Measurements from ENCODE around the gene IDH2.
"Not testable (repeated sequence)": the region's sequence is repeated elsewhere in the genome, so short reads cannot be mapped to it uniquely, and the experiment has no call there.

The IDH2 gene

DNA sequence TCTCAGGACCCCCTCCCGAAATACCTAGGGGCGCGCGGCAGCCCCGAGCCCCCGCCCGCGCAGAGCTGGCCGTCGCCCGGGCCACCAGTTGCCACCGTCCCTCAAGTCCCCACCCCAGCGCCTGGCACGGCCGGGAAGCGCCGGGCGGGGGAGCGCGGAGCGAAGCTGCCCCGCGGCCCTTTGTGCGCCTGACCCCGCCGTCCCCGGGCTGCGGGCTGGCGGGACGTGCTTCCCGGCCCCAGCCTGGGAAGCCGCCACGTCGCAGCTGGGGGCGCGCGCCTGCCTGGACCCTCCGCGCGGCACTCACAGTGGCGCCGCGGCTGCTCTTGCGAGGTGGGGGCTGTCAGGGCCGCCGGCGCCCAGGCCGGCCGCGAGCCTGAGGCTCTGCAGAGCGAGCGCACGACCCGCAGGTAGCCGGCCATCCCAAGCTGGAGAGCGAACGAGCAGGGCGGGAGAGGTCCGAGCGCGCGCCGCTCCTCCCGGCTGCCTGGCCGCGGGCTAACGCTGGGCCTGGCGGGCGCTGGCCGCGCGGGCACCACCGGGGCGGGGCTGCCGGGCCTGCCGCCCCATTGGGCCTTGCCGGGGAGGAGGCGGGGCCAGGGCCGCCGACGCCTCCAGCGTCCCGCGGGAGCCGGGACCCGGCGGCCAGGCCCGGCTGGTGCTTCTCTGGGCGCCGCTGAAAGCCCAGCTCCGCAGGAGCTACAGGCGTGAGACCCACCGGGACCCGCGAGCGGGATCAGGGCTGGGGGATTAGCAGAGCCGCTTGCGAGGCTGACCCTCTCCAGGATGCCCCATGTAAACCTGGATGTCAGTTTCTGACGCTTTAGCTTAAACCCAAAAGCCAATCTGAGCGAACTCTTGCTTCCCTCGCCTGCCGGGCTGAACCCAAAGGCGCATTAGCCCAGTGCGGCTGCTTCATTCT lies at the start of gene IDH2:
Gene IDH2, minus strand, starts transcription at position 500 of the 922 bp plus-strand sequence. Its CDS starts 78 bp downstream, at position 422.
- peak; percentile 72 to 73 for ATAC-seq

DNA sequence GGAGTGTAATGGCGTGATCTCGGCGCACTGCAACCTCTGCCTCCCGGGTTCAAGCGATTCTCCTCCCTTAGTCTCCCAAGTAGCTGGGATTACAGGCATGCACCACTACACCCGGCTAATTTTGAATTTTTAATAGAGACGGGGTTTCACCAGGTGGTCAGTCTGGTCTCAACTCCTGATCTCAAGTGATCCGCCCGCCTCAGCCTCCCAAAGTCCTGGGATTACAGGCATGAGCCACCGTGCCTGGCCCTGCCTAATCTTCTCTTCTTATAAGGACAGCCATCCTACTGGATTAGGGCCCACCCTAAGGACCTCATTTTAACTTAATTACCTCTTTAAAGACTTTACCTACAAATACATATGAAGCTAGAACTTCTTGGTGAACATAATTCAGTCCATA lies 48.3 kb upstream of the IDH2 start:
- ATAC-seq: not testable (repeated sequence)

DNA sequence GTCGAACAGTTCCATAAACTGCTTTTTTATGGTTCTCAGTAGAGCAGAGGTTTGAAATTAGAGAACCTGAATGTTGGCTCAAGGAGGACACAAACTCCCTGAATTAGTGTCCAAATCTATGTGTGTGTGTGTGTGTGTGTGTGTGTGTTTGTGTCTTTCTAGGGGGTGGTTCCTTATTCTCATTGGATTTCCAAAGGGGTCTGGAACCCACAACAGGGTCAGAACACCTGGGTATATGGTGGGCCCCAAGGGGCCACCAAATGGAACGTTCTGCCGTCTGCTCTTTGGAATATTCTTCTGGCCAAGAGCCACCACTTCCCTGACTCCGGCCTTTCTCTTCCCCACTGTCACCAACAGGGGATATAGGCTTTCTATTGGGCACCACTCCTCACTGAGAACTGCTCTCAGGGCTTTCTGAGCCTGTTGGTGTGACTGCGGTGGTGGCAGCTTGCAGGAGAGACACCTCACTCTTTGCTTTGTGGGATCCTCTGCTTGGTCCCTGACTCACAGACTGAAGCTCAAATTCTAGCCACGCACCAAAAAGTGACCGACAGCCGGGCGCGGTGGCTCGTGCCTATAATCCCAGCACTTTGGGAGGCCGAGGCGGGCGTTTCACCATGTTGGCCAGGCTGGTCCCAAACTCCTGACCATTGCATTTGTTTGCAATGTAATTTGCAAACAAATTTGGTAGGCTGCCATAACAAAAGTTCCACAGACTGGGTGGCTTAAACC lies 47.5 kb upstream of the IDH2 start:
- no peak for ATAC-seq

DNA sequence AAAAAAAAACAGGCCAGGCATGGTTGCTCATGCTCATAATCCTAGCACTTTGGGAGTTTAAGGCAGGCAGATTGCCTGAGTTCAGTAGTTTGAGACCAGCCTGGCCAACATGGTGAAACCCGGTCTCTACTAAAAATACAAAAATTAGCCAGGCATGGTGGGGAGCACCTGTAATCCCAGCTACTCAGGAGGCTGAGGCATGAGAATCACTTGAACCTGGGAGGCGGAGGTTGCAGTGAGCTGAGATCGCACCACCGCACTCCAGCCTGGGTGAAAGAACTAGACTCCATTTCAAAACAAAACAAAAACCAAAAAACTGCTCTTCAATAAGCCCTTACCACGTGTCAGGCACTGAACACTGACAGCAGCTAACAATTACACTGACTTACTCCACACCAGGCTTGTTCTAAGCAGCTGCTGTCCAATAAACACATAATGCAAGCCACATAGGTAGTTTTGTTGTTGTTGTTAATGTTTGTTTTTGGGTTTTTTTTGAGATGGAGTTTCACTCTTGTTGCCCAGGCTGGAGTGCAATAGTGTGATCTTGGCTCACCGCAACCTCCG lies 44.0 kb upstream of the IDH2 start:
- not testable (repeated sequence) for ATAC-seq

DNA sequence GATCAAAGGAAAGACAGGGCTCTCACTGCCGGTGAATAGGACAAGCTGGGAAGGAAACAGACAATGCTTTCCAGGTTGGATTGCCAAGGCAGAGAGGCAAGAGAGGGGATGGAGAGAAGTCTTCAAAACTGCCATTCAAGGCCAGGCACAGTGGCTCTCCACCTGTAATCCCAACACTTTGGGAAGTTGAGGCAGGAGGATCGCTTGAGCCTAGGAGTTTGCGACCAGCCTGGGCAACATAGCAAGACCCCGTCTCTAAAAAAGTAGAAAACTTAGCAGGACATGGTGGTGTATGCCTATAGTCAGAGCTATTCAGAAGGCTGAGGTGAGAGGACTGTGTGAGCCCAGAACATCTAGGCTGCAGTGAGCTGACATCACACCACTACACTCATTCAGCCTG lies 43.5 kb upstream of the IDH2 start:
- no peak for ATAC-seq

DNA sequence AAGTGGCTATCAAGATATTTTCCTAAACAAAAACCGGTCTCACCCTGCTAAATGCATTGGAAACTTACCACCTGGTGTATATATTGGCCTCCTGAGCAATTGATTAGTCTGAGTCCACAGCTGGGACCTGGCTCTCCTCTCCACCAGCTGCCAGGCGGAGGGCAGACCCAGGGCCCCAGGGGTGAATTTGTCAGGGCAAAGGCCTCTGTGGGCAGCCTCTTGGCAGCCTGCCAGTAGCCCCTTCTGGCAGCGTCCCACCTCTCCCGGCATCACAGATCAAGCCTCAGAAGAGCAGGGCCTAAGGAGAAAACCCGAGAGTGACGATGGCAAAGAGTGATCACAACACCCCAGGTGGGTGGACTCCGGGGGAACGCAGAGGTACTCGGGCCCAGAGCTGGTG lies 43.0 kb upstream of the IDH2 start:
- no peak for ATAC-seq

DNA sequence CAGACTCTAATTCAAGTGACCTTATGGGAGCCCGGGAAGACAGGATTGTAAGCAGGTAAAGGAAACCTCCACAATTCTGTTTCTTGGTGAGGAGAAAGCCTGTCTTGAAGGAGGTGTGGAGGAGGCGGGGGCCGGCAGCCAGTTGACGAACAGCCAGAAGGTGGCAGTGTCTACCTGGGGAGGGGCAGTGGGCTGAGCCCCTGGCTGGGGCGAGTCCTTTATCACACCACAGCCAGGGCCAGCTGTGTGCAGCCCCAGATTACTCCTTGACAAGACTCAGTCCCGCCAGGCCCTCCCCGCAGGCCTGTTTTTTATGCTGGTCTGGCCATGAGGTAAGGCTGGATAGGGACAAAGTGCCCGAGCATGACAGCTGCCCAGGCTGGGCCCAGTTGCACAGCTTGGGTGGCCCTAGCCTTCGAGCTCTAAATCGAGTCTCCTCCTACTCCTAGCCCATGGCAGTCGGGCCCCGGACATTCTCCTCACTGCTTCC lies 40.9 kb upstream of the IDH2 start:
- peak; percentile 78 for ATAC-seq

DNA sequence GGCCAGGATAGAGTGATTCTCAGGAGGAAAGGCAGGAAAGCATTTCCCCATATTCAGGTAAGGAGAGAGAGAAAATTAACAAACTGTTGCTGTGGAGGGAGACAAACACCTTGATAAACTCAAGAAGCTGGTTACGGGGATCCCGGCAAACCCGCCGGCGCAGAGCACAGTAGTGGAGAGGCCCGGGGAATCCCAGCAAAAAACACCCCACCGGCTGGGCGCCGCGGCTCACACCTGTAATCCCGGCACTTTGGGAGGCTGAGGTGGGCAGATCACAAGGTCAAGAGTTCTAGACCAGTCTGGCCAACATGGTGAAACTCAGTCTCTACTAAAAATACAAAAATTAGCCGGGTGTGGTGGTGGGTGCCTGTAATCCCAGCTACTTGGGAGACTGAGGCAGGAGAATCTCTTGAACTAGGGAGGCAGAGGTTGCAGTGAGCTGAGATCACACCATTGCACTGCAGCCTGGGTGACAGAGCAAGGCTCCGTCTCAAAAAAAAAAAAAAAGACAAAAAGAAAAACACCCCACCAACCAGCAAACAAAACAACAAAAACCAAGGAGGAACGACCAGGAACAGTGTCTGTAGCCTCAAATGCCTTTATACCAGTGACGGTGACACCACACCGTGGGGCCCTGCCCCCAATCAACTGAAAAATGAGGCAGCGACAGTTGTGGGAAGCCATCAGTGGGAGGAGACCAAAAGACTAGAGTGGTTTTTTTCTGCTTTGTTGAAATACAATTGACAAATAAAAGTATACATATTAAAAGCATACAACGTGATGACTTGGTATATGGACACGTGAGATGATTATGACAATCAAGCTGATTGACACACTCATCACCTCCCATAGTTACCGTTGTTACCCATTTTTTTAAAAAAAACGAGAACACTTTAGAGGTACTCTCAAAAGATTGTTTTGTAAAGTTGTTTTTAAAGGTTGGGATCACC lies 40.2 kb upstream of the IDH2 start:
- peak; percentile 72 to 76 for ATAC-seq

DNA sequence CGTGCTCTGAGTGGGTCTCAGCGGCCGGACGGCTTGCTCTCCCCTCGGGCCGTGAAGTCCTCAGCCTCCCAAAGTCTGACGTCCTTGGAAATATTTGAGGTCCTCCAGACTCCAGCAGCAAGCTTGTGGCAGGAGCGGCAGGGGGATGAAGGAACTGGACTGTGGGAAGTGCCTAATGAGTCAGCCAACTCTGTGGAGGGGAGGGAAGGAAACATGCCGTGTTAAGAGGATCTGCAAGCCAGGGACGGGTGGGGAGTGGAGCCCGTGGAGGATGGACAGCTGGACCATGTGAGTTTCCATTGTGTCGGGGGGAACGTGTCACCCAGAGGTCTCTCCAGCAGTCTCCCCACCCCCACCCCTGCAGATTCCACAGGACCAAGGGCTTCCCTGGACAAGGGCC lies 39.4 kb upstream of the IDH2 start:
- no peak for ATAC-seq

DNA sequence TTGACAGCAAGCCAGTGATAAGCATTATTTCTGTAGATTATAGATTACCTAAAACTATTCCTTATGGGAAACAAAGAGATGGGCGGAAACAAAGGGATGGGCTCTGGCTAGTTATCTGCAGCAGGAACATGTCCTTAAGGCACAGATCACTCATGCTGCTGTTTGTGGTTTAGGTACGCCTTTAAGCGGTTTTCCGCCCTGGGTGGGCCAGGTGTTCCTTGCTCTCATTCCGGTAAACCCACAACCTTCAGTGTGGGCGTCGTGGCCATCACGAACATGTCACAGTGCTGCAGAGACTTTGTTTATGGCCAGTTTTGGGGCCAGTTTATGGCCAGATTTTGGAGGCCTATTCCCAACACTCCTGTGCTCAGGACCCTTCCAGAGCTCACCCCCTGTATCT lies 37.3 kb upstream of the IDH2 start:
- ATAC-seq: not testable (repeated sequence)

DNA sequence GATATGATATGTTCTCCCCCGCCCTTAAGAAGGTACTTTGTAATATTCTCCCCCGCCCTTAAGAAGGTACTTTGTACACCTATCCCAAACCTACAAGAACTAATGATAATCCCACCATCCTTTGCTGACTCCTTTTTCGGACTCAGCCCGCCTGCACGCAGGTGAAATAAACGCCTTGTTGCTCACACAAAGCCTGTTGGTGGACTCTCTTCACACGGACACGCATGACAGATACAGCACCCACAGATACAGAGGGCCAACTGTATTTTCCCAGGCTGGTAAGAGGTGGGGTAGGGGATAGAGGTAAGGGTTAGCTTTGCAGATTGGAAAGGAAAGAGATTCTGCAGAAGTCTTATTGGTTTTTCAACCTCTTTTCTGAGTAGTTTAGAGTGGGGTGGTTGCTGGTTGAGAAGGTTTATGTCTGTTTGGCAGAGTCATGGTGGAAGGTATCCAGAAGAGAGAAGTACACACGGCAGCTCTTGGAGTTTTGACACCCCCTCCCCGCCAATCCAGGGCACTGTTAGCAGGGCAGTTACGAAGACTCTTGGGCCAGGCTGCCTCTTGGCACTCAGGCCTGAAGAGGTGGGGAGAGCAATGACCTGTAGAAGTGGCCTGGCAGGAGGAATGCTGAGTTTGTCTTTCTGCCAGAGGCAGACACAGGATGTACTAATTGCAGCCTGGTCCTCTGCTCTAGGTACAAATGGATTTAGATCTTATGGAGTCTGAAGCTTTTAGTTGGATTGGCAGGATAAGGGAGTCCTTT lies 36.0 kb upstream of the IDH2 start:
- no peak for ATAC-seq

DNA sequence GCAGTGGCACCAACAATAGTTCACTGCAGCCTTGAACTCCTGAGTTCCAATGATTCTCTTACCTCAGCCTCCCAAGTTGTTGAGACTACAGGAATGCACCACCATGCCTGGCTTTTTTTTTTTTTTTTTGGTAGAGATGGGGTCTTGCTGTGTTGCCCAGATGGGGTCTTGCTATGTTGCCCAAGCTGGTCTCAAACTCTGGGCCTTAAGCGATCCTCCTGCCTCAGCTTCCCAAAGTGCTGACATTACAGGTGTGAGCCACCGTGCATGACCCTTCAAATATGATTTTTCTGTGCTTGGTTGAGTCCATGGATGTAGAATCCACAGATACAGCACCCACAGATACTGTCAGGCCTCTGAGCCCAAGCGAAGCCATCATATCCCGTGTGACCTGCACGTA lies 30.2 kb upstream of the IDH2 start:
- no peak for ATAC-seq

DNA sequence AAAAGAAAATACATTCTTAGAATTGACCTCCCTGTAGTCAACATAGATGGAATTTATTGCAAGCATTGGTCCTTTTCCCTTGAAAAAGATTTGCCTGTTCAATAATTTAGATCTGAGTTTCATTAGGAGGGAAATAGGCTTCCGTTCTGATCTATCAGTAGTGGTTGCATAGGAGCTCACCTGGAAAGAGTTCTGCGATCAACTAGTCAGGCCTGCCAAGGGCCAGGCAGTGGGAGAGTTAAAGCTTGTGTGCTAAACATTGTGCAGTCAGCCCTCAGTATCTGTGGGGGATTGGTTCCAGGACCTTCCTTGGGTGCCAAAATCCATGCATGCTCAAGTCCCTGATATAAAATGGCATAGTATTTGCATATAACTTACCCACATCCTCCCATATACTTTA lies 29.6 kb upstream of the IDH2 start:
- no peak for ATAC-seq

DNA sequence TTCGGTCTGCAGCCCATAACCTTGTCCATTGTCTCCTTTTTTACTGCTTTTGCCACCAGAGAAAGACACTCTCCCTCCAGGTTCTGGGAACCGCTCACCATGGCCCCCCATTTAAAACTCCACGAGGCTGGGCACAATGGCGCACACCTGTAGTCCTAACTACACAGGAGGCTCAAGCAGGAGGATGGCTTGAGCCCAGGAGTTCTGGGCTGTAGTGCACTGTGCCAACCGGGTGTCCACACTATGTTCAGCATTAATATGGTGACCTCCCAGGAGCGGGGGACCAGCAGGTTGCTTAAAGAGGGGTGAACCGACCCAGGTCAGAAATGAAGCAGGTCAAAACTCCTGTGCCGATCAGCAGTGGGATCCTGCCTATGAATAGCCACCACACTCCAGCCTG lies 28.0 kb upstream of the IDH2 start:
- ATAC-seq: no peak

DNA sequence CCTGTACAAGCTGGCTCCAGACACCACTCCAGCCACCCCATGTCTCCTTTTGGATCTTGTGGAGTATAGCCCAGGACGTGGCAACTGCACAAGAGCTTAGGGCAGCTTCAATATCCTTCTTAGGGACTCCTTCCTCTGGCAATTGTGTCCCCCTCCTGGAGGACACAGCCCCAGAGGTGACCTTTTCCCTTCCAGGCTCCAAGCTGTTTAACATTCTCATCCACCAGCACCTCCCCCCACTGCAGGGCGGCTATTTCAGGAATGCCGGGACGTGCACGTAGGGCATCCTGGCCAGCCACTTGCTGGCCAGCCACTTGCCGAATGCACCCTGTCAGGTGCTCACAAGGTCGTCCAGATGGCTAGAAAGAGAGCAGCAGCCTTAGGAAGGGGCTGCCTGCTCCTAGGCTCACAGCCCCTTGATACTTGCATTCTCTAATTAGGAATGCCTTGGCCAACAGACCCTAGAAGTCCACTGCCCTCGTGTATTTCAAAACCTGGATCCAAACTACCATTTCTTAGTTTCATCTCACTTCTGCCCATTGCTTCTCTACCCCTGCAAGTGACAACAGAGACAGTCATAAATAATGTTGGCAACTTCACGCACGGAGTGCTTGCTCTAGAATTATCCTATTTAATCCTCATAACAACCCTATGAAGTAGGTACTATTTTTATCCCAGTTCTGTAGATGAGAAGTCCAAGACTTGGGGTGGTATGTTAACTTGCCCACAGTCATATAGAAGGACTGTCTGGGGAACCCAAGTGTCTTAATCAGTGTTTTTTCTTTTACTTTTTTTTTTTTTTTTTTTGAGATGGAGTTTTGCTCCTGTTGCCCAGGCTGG lies 24.5 kb upstream of the IDH2 start:
- ATAC-seq: no peak

DNA sequence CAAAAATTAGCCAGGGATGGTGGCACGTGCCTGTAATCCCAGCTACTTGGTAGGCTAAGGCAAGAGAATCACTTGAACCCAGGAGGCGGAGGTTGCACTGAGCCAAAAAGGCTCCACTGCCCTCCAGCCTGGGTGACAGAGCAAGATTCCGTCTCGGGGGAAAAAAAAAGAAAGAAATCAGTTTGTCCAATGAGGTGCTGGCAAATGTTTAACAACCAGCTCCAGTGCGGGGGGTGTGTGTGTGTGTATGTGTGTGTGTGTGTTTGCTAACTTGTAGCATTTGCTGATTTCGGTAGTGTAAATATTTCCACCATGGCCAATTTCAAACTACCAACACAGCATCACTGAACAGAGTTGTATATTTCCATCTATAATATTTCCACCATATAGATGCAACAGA lies 23.8 kb upstream of the IDH2 start:
- no peak for ATAC-seq

DNA sequence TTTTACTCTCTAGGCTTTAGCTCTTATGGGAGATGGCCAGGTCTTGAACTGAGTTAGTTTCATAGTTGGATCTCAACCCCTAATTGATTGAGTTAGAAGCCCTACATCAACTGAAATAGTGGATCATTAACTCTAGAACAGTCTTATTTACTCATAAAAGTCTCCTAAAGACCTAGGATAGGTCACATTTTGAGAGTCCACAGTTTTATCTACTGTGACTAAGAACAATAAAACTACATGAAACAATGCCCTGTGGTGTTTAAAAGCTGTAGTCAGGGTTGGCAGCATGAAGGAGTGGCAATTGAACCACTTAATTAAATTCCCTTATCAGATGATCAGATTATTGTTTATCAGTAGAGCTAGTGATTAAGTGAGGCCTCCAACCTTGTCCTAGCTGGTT lies 22.2 kb upstream of the IDH2 start:
- ATAC-seq: no peak

DNA sequence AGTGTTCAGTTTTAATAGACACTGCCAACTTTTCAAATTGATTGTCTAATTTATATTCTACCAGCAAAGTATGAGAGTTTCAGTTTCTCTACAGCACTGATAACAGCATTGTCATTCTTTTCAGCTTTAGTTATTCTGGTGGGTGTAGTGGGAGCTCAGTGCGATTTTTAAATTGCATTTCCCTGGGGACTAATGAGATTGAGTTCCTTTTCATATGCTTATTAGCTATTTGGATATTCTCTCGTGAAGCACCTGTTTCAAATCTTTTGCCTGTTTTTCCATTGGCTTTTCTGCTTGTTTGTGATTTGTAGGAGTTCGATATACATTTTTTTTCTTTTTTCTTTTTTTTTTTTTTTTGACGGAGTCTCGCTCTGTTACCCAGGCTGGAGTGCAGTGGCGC lies 18.8 kb upstream of the IDH2 start:
- no peak for ATAC-seq

DNA sequence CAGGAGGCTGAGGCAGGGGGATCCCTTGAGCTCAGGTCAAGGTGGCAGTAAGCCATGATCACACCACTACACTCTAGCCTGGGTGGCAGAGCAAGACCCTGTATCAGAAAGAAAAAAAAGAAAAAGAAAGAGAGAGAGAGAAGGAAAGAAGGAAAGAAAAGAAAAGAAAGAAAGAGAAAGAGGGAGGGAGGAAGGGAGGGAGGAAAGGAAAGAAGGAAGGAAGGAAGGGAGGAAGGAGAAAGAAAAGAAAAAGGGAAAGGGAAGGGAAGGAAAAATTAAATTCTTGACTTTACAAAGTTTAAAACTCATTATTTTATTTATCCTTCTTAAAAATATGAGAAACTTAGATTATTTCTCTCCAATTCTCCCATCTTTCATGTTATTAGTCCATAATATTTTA lies 17.1 kb upstream of the IDH2 start:
- no peak for ATAC-seq

DNA sequence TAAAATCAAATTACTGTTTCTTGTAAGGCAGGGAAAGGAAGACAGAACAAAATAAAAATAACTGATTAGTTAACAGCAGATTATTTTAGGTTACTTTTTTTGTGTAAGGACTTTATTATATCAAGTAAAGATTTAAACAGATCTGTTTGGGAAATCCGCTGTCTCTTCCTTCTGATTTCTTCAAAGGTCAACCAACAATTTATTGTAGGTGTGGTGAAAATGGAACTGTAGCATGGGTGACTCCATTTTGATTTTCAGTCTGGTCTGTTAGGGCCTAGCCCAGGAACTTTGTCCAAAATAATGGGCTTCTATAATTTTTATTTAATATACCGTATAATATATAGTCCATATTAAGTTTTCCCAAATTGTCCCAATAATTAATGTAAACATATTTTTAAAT lies 13.5 kb upstream of the IDH2 start:
- no peak for ATAC-seq

DNA sequence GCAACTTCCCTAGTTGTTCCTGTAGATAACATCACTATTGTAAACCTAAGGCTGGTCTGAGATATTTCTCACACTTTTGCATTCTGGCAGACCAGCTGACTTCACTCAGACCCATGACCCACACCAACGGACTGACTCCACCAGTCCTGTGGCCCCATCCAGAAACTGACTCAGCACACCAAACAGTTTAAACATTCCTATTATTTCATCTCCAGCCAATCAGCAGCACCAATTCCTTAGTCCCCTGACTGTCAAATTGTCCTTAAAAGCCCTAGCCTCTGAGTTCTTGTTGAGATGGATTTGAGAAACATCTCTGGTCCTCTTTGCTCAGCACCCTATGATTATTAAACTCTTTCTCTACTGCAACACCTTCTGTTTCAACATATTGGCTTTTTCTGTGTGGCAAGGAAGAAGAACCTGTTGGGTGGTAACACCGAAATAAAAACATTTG lies 12.2 kb upstream of the IDH2 start:
- ATAC-seq: no peak

All from activated CD4-positive, CD25-positive, alpha-beta regulatory T cell treated with anti-CD3 and anti-CD28 coated beads, Interleukin-2, amount 50 U/mL, for 24 hours (primary cell).